HG02938 (cell line): ENCODE results near the gene RFX2.
"Not testable (repeated sequence)": the region's sequence is repeated elsewhere in the genome, so short reads cannot be mapped to it uniquely, and the experiment has no call there.

Experiments
- ATAC-seq: cut with Tn5 transposase; IDR thresholded peaks from one replicate; pipeline ENCODE4 v1.9.1; 2021; ENCODE audit warnings: mild to moderate bottlenecking, moderate library complexity; ENCODE audit not compliant: unreplicated experiment

The RFX2 gene

DNA sequence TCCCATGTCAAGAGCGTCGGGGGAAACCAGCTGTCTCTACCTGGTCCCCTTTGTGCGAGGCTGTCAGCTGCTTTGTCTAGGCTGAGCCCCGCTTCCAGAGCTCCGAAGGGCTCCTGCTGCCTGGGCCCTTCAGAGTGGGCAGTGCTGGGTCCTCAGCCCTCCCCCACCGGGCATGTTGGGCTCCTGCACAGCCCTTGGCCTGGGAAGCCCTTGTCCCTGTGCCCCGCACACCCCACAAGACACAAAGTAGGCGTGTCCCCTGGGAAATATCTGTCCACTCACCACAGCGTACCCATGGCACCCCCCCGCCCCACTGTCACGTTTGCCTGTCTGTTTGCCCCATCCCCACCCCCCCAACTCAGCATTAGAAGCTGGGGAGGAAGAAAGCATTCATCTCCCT lies 92.7 kb downstream of the RFX2 start:
- no peak for ATAC-seq

DNA sequence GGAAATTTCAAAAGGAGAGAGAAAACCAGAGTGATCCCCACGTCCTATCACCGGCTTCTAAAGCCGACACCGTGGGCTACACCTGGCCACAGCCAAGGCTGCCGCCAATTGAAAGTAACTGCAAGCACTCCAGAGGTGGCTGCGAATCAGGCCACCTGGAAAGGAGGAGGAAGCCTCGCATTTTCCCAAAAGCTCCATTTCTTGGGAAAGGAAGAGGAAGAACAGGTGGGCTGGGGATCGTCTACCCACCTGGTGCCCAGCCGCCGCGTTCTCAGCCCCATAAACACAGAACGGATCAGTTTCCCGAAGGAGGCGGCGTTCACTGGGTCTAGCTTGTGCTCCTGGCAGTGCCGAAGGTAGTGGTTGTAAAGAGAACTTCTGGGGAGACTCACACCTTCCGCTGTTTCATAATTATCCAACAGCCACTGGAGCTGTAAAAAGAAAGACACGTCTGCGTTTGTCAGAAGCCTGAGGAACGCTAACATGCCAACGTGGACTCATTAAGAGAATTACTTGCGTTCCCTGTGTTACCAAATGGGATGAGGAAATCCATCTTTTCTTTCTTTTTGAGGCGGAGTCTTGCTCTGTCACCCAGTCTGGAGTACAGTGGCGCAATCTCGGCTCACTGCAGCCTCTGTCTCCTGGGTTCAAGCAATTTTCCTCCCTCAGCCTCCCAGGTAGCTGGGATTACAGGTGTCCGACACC lies 94.3 kb downstream of the RFX2 start:
- ATAC-seq = no peak

DNA sequence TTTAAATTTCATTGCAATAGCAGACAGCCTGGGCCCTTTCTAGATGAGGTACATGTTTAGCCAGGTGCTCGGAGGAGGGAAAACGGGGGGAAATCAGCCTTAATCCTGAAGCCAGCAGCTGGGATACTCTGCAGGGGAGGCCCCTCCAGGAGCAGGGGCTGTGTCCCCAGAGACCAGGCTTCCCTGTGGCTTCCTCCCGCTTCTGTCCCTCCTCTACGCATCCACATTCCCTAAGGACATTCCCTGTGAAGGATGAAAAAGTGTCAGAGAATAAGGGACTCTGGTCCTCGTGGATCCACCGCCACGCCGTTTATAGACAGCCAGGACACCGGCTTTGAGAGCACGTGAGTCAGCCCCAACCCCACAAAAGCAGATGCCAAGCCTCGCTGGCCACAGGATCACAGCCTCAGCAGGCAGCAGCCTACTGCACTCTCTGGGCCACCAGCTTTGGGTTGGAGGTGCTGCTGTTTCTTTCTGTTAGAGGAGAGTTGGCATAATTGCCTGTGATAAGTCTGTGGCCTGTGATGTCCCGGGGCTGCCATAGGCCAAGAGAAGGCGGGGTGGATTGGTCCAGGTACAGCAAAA lies 95.7 kb downstream of the RFX2 start:
- ATAC-seq = no peak

DNA sequence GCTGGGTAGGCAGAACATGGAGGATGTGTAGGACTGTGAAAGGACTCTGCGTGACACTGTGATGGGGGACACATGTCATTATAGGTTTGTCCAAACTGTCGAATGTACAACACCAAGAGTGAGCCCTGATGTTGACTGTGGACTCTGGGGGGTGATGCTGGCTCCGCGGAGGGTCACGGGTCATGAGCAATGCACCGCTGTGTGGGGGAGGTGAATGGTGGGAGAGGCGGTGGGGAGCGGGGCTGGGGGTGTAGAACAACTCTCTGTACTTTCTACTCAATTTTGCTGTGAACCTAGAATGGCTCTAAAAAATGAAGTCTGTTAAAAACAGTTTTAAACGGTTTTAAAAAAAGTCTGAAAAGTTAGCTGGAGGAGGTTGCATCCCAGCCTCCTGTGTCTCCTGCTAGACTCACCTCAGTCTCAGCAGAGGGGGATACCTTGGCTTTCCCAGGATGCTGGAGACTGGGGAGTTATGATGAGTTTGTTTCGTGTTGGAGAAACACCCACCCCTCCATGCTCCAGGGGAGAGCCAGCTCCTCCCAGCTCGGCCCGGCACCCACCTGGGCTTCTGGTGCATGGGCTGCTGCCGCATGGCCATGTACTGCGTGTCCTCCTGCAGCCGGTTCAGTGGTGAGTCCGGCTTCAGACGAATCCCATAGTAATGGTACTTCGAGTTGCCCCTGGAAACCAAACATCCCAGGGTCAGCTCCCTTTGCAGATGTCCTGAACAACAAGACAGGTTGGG lies 97.7 kb downstream of the RFX2 start:
- no peak for ATAC-seq

DNA sequence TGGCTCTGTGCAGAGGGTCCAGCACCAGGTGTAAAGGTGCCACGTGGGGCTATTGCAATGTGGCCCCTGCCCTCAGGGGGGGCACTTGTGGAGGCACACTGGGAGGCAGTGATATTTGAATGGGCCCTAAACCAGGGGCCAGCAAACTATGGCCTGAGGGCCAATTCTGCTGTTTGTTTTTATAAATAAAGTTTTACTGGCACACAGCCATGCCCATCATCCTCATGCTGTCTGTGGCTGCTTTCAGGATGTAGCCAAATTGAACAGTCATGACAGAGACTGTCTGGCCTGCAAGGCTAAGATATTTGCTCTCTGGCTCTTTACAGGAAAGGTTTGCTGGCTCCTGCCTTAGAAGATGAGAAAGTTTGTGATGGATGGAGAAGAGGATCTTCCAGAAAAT lies 98.5 kb downstream of the RFX2 start:
- no peak for ATAC-seq

DNA sequence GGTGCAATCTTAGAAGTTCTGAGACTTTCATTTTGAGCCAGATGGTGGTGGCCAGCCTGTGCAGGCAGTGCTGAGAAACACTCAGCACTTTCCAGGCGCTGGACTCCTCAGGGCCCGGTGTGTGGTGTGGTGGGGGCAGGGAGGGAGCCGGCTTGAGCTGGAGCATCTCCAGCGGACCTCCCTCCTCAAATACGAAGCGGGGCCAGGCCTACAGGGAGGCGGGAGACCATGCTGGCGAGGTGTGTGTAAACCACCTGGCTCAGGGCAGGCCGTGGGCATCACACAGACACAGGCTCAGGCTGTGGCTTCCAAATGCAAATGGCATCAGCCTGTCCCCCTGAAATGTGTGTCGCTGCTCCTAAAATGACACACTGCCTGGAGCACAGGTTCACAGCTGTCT lies 99.1 kb downstream of the RFX2 start:
- ATAC-seq = no peak

DNA sequence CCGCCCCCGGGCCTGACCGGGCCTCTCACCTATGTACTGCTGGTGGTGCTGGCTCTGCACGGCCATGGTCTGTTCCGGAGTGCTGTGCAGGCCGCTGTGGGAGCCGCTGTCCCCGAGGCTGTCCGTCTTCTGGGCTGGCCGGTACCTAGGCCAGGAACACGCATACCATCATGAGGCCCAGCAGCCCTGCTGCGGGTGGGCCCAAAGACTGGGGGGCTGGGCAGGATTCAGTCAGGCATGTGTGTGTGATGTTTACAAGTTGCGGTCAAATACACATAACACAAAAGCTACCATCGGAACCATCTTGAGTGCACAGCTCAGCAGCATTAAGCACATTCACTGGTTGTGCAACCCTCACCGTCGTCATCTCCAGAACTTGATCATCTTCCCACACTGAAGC lies 100.2 kb downstream of the RFX2 start:
- no peak for ATAC-seq

DNA sequence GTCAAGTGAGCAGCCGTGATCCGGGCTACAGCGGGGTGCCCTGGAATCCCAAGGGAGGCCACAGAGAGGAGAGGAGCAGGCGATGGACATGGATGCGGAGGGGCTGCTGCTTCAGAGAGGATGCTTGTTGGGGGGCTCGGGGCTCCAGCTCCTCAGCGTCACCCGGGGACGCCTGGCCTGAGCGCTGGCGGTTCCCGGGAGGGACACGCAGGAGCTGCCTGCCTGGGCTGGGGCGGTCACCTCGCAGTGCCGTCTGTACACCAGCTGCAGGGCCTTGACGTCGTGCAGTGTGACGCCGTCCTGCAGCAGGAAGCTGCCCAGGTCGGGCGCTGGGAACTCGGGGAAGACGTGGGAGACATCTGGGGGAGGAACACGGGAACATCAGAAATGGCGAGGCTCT lies 102.4 kb downstream of the RFX2 start:
- no peak for ATAC-seq

DNA sequence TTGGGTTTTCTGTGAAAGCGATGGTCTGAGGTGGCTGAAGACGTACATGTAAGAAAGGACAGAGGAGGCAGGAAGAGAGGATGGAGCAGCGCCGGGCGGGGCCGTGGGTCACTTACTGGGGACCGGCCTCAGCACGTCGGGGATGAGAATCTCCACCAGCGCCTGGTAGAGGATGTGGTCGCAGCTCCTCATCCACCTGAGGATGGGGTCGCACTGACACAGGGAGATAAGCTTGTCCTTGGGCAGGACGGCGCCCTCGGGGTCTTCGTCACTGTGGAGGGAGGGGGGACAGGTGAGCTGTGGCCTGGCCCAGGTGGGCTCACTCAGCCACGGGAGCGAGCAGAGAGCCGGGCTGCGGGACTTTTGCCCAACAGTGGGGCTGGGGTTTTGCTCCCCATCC lies 103.4 kb downstream of the RFX2 start:
- no peak for ATAC-seq

DNA sequence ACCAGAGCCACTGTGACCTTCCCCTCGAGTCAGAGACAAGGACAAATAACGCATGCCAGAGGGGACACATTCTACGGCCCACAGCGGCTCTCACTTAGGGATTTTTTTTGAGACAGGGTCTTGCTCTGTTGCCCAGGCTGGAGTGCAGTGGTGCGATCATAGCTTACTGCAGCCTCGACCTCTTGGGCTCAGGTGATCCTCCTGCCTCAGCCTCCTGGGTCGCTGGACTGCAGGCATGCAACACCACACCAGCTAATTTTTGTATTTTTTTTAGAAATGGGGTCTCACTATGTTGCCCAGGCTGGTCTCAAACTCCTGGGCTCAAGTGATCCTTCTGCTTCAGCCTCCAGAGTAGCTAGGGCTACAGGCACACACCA lies 104.2 kb downstream of the RFX2 start:
- not testable (repeated sequence) for ATAC-seq

DNA sequence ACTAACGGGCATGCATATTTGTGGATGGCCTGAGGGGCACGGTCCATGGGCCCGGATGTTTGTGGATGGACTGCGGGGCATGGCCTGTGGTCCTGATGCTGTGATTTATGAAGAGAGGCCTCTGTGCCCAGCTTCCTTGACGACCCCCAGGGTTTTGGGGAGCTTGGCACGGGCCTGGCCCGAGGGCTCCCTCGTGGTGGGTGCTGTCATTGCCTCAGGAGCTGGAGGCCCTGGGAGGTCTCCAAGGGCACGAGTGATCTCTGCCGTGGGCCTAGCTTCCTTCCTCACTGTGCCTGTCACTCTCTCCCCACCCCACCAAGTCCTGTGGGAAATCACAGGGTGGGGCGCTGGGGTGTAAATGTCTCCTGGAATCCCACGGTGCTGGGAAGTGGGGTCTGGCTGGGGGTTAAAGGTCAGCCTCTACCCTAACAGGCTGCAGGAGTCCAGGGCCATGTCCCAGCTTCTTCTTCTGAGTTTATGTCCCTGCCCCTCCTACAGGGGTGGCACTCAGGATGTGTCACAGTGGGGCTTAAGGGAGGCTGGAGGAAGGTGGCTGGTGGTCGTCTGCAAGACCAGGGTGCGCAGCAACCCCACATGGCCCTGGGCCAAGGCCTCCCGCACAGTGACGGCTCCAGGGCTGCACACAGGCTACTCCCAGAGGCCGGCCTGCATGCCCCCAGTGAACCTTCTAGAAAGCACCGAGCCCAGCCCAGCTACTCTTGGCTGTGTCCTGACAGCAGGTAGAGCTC lies 104.8 kb downstream of the RFX2 start:
- no peak for ATAC-seq

DNA sequence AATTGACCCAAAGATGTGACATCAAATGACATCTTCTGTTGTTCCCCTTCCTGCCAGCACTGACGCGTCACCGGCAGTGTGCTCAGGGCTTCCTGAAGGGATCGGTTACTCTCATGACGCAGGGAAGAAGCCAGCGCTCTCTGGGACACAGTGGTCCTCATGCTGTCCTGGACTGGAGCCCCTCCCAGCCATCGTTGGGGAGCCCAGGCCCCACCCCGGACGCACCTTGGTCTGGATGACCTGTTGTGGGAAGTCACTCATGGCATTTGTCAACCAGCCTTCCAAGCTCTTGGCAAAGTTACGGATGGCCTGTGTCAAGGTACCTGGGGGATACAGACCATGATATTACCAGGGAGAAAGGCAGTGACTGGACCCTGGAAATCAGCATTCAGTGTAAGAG lies 106.3 kb downstream of the RFX2 start:
- no peak for ATAC-seq

DNA sequence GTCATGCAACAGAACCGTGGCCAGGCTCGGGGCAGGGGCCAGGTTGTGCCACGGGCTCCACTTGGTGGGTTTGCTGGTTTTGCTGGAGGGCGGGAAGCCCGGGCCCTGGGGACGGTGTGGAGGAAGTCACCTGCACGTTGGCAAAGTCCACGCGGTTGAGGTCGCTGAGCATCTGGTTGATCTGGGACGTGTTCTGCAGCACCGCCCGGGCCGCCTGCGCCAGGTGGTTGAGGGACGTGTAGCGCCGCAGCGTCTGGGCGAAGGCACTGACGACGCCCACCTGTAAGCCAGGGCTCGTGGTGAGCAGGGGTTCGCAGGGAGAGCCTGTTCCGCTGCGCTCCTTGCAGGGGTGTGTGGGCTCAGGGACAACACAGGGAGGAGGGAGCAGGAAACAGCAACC lies 107.7 kb downstream of the RFX2 start:
- ATAC-seq = no peak

DNA sequence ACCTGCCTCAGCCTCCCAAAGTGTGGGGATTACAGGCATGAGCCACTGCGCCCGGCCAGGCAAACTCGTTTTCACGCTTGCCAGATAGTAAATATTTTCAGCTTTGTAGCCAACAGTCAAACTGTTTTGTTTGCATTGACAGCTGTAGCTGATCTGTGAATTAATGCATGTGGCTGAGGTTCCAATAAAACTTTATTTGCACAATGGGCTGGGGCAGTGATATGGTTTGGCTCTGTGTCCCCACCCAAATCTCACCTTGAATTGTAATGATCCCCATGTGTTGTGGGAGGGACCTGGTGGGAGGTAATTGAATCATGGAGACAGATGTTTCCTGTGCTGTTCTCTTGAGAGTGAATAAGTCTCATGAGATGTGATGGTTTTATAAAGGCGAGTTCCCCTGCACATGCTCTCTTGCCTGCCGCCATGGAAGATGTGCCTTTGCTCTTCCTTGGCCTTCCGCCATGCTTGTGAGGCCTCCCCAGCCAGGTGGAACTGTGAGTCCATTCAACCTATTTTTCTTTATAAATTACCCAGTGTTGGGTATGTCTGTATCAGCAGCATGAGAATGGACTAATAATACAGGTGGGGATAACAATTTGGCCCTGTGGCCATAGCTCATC lies 110.0 kb downstream of the RFX2 start:
- no peak for ATAC-seq

DNA sequence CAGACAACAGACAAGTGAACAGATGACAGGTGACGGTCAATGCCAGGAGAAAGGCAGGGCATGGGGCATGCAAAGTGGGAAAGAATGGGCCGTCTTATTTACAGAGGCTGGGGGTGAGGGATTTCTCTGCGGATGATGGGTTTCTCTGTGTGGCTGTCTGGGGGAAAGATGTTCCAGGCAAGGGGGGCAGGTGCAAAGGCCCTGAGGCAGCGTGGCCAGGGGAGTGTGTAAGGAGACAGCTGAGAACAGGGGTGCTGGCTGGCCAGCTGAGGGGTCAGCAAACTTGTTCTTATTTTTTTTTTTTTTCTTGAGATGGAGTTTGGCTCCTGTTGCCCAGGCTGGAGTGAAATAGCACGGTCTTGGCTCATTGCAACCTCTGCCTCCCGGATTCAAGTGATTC lies 110.6 kb downstream of the RFX2 start:
- no peak for ATAC-seq

DNA sequence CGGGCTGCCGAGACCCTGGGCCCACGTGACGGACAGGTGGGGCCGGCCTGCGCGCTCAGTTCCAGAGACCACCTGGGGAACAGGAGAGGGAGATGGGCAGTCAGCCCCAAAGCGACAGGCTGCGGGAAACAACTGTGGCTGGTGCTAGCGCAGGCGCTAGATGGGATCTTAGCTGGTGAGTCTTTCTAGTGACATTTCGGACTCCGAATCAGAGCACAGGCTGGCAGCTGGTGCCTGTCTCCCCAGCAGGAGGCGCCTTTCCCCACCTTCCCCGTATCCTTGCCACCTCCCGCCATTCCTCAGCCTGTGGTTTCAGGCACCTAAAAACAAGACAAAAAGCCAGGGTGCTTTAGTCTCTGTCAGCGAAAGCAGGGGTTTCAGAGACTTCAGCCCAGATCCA lies 112.9 kb downstream of the RFX2 start:
- no peak for ATAC-seq

DNA sequence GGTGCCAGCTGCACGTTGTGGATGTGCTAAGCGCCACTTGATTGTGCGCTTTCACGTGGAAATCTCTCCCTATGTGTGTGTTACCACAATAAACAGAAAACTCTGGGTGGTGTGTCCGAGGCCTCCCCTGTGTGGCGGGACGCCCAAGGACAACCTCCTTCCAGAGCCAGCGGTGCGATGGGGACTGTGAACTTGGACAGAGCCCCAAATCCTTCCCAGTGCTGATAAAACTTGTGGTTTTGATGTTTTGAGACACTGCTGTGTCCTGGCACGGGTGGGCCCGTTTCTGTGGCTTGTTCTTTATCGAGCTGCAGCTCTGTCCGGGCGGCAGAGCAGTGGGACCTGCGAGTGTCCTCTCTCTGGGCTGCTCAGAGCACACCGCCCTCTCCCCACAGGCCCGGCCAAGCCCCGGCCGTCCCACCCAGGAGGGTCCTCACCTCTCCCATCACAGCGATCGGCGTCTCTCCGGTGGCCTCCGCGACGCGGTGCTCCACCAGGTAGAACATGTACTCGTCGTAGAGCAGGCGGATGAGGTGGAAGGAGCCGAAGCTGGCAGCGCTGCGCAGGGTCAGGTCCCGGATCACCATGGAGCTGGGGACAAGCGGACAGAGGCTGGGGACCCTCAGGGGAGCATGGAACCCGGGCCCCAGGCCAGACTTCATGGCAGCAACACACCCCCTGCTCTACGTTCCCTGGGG lies 113.5 kb downstream of the RFX2 start:
- ATAC-seq = no peak

DNA sequence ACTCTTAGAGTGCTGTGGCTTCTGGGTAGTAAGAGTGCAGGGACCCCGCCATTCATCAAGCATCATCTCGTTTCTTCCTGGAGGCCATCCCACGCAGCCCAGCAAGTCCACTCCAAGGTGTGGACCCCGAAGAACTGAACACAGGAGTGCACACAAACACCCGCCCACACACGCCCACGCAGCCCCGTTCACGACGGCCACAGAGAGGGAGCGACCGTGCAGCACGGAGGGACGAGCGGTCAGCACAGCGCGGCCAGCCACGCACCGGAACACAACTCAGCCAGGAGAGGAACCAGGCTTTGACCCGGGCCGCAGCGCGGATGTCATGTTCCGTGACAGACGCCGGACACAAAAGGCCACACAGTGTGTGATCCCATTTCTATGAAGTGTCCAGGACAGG lies 114.2 kb downstream of the RFX2 start:
- no peak for ATAC-seq

DNA sequence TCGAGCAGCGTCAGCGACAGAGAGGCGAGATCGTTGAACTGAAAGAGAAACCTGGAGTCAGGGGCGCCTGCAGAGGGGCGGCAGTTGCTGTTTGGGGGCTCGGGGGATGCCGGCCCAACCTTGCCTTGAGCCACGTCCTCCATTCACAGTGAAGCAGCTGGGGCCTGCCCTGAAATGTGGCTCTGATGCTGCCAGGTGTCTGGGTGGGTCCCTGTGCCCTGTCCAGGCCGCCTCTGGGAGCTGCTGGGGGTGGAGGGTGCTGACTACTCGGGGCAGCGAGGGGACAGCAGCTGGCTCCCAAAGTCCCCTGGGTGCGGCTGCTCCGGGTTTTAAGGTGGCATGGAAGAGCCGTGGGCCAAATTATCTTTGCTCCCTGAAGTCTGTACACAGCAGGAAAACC lies 114.7 kb downstream of the RFX2 start:
- ATAC-seq = no peak

DNA sequence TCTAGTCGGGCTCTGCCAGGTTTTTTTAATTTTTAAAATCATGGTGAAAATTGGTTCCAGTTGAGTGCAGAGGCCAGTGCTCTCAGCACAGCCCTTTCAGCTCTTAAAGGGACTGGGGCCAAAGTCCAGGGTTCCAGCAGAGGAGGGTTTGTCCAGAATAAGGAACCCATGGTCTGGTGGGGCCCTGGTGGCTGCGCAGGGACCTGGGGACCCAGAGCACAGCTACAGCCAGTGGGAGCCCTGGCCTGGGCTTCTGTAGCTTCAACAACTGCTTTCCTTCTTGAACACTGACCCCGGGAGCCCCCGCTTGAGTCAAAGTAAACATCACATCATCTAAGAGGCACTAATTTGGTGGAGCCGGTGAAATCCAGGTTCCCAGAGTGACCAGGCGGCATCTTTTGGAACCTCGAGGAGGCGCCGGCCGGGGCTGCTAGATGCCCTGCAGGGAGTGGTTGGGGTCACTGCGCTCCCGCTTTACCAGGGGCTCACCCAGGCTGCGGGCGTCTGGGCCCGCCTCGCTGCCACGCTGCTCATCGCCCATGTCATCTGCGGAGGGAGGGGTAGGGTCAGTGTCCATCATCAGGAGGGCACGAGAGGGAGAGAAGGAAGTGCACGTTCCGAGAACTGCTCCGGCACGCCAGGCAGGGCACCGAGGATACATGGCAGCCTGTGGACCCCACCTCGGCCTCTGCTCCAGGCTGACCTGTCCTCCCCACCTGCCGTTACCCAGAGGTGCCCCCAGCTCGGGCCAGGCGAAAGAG lies 115.7 kb downstream of the RFX2 start:
- ATAC-seq = no peak
